GM18873 (cell line): ENCODE results near the gene CERK.

Experiments
- ATAC-seq: cut with Tn5 transposase; IDR thresholded peaks from one replicate; pipeline ENCODE4 v1.9.1; 2021; ENCODE audit warnings: mild to moderate bottlenecking, moderate library complexity, moderate number of reproducible peaks; ENCODE audit not compliant: unreplicated experiment, low FRiP score

CERK gene

GRCh38 chr22:46767249-46767985, 29.4 kb upstream of the CERK start:
- no peak for ATAC-seq

GRCh38 chr22:46766611-46767010, 28.6 kb upstream of the CERK start:
- no peak for ATAC-seq

- no peak for ATAC-seq
Measured at GRCh38 chr22:46764779-46765485, 26.9 kb upstream of the CERK start.

- no peak for ATAC-seq
Measured at GRCh38 chr22:46764140-46764680, 26.2 kb upstream of the CERK start.

GRCh38 chr22:46763051-46763705, 25.1 kb upstream of the CERK start:
- peak; percentile 50 for ATAC-seq

- ATAC-seq = peak; percentile 43
Measured at GRCh38 chr22:46762238-46763050, 24.4 kb upstream of the CERK start, which contains the start of gene TBC1D22A. Gene TBC1D22A (plus strand): TSS chr22:46762650. CDS start chr22:46762787, 137 bp downstream.

GRCh38 chr22:46761539-46762237, 23.6 kb upstream of the CERK start:
- ATAC-seq = no peak

- no peak for ATAC-seq
Measured at GRCh38 chr22:46761017-46761416, 23.0 kb upstream of the CERK start.

GRCh38 chr22:46758867-46759290, 20.8 kb upstream of the CERK start:
- no peak for ATAC-seq

GRCh38 chr22:46758121-46758520, 20.1 kb upstream of the CERK start:
- ATAC-seq = no peak

- ATAC-seq = no peak
Measured at GRCh38 chr22:46757104-46757503, 19.1 kb upstream of the CERK start.

- ATAC-seq = no peak
Measured at GRCh38 chr22:46756097-46756496, 18.0 kb upstream of the CERK start.

GRCh38 chr22:46755525-46755924, 17.5 kb upstream of the CERK start:
- ATAC-seq = no peak

GRCh38 chr22:46754826-46755225, 16.8 kb upstream of the CERK start:
- no peak for ATAC-seq

GRCh38 chr22:46754110-46754799, 16.2 kb upstream of the CERK start:
- ATAC-seq = no peak

GRCh38 chr22:46753761-46754109, 15.7 kb upstream of the CERK start:
- no peak for ATAC-seq

GRCh38 chr22:46753360-46753759, 15.3 kb upstream of the CERK start:
- no peak for ATAC-seq

- ATAC-seq = no peak
Measured at GRCh38 chr22:46752988-46753310, 14.9 kb upstream of the CERK start.

- ATAC-seq = no peak
Measured at GRCh38 chr22:46752286-46752987, 14.4 kb upstream of the CERK start.
